Caco-2 (cell line): Measurements from ENCODE around the gene DCAF4. TPM values are rescaled to one million over a fixed set of nuclear protein-coding genes. Genes with fewer than 3 reads are reported as not detected.

Source experiments
- BruUV-seq: library from RNA; stranded (reverse); fragments of 400-500 nt; replicated peaks from 2 replicates; lab custom pipeline; 2021; lab: Mats Ljungman, UMichigan
- CTCF ChIA-PET: fragments of 300-600 bp; sonication (Branson Sonifier 250); formaldehyde crosslinking; loops from one replicate; lab custom pipeline; 2022; ENCODE audit warnings: antibody characterized with exemption; lab: Charles Lee
- POLR2A ChIA-PET: fragments of 300-600 bp; sonication (Branson Sonifier 250); formaldehyde crosslinking; loops from one replicate; lab custom pipeline; 2022; ENCODE audit warnings: antibody characterized with exemption; lab: Charles Lee
- DNase-seq, 2 experiments: peaks; one replicate each; pipeline versions ENCODE4 v3.0.0 to v3.0.0-alpha.2; 2020 to 2022
- H3K27me3 ChIP-seq: replicated peaks from 2 replicates; pipeline ENCODE4 v1.6.0; 2011; ENCODE audit warnings: low read length; ENCODE audit not compliant: control insufficient read depth, insufficient read depth
- H3K36me3 ChIP-seq: 2 replicates; pipeline ENCODE4 v1.5.1; 2011; ENCODE audit warnings: low read length; ENCODE audit not compliant: control insufficient read depth, insufficient read depth
- H3K4me1 ChIP-seq: fragments of 250-450 bp; sonication (Bioruptor Pico); 2 replicates; pipeline ENCODE4 v1.5.1; 2020; ENCODE audit warnings: mild to moderate bottlenecking
- H3K4me3 ChIP-seq: 2 replicates; pipeline ENCODE4 v1.5.1; 2011; ENCODE audit warnings: low read depth, mild to moderate bottlenecking, control low read depth, low read length
- H3K9me3 ChIP-seq: fragments of 250-450 bp; sonication (Bioruptor Pico); 2 replicates; pipeline ENCODE4 v1.5.1; 2020; ENCODE audit warnings: mild to moderate bottlenecking, moderate library complexity
- H3K27ac Mint-ChIP-seq: one replicate; pipeline ENCODE4 v1.8.0; 2022; ENCODE audit warnings: mixed read lengths; ENCODE audit not compliant: unreplicated experiment
- H3K27me3 Mint-ChIP-seq: one replicate; pipeline ENCODE4 v1.8.0; 2022; ENCODE audit warnings: mixed read lengths; ENCODE audit not compliant: insufficient read depth, unreplicated experiment
- H3K36me3 Mint-ChIP-seq: one replicate; pipeline ENCODE4 v1.8.0; 2022; ENCODE audit warnings: mild to moderate bottlenecking, mixed read lengths; ENCODE audit not compliant: insufficient read depth, unreplicated experiment
- H3K4me1 Mint-ChIP-seq: one replicate; pipeline ENCODE4 v1.8.0; 2022; ENCODE audit warnings: low read depth, mixed read lengths; ENCODE audit not compliant: unreplicated experiment
- H3K4me3 Mint-ChIP-seq: one replicate; pipeline ENCODE4 v1.8.0; 2022; ENCODE audit warnings: mild to moderate bottlenecking, moderate library complexity, mixed read lengths; ENCODE audit not compliant: unreplicated experiment
- H3K9me3 Mint-ChIP-seq: one replicate; pipeline ENCODE4 v1.8.0; 2022; ENCODE audit warnings: mixed read lengths; ENCODE audit not compliant: unreplicated experiment
- intact Hi-C: fragments of 100-400 bp; cut with micrococcal nuclease; formaldehyde crosslinking; loops from one replicate; pipeline ENCODE4 v1.10.0; 2022; ENCODE audit not compliant: unreplicated experiment
- total RNA-seq: library from RNA; stranded (reverse); gene quantifications from 2 replicates; pipeline ENCODE4 v1.2.3, GENCODE V29; 2022
- TF ChIP-seq, protein P1 (sequence below), 2 experiments: fragments of 200-600 bp in 1 of 2; IDR thresholded peaks; 1 replicate in 1 of 2; 2 replicates in 1 of 2; pipeline versions ENCODE4 v1.5.1 to v1.8.0; 2011 to 2022; ENCODE audit warnings: antibody characterized with exemption in 1 of 2, control low read depth in 1 of 2, inconsistent platforms in 1 of 2, low read depth in 1 of 2, low read length in 1 of 2, mild to moderate bottlenecking in 1 of 2, moderate library complexity in 1 of 2; ENCODE audit not compliant: insufficient read depth in 1 of 2, severe bottlenecking in 1 of 2, unreplicated experiment in 1 of 2

Gene DCAF4
- total RNA-seq, 1 experiment from 2014 or later, result 21.1 TPM

DNA sequence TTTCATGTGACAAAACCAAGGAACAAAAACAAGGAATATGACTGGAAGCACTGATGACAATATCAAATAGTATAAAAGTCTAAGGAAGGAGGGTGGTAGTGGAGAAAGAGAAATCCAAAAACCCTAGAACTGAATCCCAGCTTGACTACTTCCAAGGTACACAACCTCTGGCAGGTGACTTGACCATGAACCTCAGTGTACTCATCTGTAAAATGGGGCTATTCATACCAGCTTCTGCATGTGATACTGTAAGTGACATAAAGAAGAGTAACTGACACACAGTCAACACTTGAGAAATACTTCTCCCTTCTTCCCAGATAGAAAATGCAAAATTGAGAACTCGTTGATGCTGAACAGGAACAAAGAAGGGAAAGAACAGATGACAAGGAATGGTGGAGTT, 22.0 kb upstream of the DCAF4 start:
- intact Hi-C loops, result loop anchor here (2.0 kb wide), 1 partner anchor 45 kb away; no protein-coding TSS in a partner anchor
- Histone ChIP-seq H3K9me3 (no peaks in the 10 kb centered on the region), H3K27me3 (no peaks in the 10 kb centered on the region), H3K4me3 (no peak overlapping the region), H3K36me3 (no peaks in the 10 kb centered on the region), H3K4me1 (peaks cover 7% of the 10 kb centered on the region; the same call in 1 of the 2 replicates)
- TF ChIP-seq, protein P1, sequence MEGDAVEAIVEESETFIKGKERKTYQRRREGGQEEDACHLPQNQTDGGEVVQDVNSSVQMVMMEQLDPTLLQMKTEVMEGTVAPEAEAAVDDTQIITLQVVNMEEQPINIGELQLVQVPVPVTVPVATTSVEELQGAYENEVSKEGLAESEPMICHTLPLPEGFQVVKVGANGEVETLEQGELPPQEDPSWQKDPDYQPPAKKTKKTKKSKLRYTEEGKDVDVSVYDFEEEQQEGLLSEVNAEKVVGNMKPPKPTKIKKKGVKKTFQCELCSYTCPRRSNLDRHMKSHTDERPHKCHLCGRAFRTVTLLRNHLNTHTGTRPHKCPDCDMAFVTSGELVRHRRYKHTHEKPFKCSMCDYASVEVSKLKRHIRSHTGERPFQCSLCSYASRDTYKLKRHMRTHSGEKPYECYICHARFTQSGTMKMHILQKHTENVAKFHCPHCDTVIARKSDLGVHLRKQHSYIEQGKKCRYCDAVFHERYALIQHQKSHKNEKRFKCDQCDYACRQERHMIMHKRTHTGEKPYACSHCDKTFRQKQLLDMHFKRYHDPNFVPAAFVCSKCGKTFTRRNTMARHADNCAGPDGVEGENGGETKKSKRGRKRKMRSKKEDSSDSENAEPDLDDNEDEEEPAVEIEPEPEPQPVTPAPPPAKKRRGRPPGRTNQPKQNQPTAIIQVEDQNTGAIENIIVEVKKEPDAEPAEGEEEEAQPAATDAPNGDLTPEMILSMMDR (IDR thresholded peaks at IDR 0.05; ENCODE audit: insufficient read depth in 1 of 2, low read depth in 1 of 2, low read length in 1 of 2, severe bottlenecking in 1 of 2, unreplicated experiment in 1 of 2), result no peak
- Mint-ChIP-seq H3K4me3 (no peak overlapping the region), H3K27me3 (peaks cover 15% of the 10 kb centered on the region), H3K27ac (no peak overlapping the region), H3K36me3 (no peaks in the 10 kb centered on the region), H3K9me3 (no peaks in the 10 kb centered on the region), H3K4me1 (peaks cover 18% of the 10 kb centered on the region)
- no TSS peak for BruUV-seq
- POLR2A ChIA-PET, result no interaction called here
- CTCF ChIA-PET, result interaction anchor here (1.1 to 1.4 kb wide), 2 partner anchors 10 to 392 kb away, joined by 3 read pairs; partner anchors contain the start of gene DPF3
- no peak for DNase-seq

DNA sequence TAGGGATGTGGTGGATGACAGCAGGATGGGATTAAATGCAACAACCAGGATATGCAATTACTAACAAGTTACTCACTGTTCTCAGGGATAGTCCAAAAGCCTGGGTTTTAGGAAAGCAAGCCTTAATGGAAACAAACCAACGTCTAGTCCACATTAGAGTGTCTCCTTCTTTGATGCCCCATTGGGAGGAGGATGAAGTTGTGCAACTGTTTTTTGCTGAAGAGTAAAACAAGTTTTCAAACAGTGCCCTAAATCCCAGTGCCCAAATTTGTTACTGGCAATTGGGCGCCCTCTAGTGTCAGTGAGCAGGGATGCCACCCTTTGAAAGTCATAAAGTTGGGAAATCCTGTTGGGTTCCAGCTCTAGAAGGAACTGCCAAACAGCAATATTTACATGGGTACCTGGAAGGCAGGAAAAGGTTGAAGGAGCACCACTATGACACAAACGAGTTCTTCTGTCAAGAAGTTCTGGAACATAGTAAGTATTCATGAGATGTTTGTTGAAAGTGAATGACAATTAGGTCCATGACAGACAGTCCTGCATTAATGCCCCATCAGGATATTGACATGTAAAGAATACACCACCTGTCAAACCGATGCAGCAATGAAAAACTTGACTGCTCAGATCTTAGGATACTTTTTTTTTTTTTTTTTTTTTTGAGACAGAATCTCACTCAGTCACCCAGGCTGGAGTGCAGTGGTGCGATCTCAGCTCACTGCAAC, 21.3 kb upstream of the DCAF4 start:
- Histone ChIP-seq H3K4me3 (no peak overlapping the region), H3K9me3 (no peaks in the 10 kb centered on the region), H3K36me3 (no peaks in the 10 kb centered on the region), H3K4me1 (peaks cover 7% of the 10 kb centered on the region; the same call in 1 of the 2 replicates), H3K27me3 (no peaks in the 10 kb centered on the region)
- ChIA-PET CTCF (interaction anchor here (0.6 to 1.6 kb wide), 11 partner anchors 11 to 393 kb away, joined by 3 to 33 read pairs (median 4); partner anchors contain the start of gene DPF3), POLR2A (no interaction called here)
- Mint-ChIP-seq H3K4me3 (no peak overlapping the region), H3K27me3 (peaks cover 12% of the 10 kb centered on the region), H3K36me3 (no peaks in the 10 kb centered on the region), H3K9me3 (no peaks in the 10 kb centered on the region), H3K27ac (no peak overlapping the region), H3K4me1 (peaks cover 18% of the 10 kb centered on the region)
- intact Hi-C loops, result loop anchor here (1.0 to 2.0 kb wide), 4 partner anchors 44 to 388 kb away; no protein-coding TSS in a partner anchor
- TF ChIP-seq, protein P1 (IDR thresholded peaks at IDR 0.05; ENCODE audit: insufficient read depth in 1 of 2, low read depth in 1 of 2, low read length in 1 of 2, severe bottlenecking in 1 of 2, unreplicated experiment in 1 of 2), result peak; percentile 90 to 91
- no TSS peak for BruUV-seq
- peak; percentile 59 to 73 for DNase-seq

DNA sequence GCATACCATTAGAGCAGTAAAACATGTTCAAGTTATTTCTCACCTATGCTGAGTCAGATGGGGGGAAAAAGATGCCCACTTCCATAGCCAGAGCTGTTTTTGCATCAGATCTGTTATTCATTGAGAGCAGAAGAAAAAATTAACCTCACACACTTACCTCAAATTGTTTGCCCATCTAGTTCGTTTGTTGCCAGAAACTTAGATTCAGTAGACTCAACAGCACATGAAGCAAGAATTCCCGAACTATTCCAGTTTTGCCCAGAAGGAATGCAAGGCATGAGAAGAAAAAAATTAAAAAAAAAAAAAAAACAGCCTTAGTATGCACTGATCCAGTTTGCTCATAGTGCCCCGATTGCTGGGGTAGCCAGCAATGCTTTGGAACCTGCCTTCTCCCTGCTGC, 19.9 kb upstream of the DCAF4 start:
- Mint-ChIP-seq H3K9me3 (no peaks in the 10 kb centered on the region), H3K4me3 (no peak overlapping the region), H3K36me3 (no peaks in the 10 kb centered on the region), H3K27me3 (peaks cover 6% of the 10 kb centered on the region), H3K4me1 (peaks cover 18% of the 10 kb centered on the region), H3K27ac (no peak overlapping the region)
- ChIA-PET POLR2A (no interaction called here), CTCF (interaction anchor here (1.6 kb wide), 1 partner anchor 393 kb away, joined by 33 read pairs; no protein-coding TSS in a partner anchor)
- Histone ChIP-seq H3K4me3 (no peak overlapping the region), H3K27me3 (no peaks in the 10 kb centered on the region), H3K4me1 (peaks cover 7% of the 10 kb centered on the region; the same call in 1 of the 2 replicates), H3K36me3 (no peaks in the 10 kb centered on the region), H3K9me3 (no peaks in the 10 kb centered on the region)
- TF ChIP-seq, protein P1 (IDR thresholded peaks at IDR 0.05; ENCODE audit: insufficient read depth in 1 of 2, low read depth in 1 of 2, low read length in 1 of 2, severe bottlenecking in 1 of 2, unreplicated experiment in 1 of 2), result no peak
- DNase-seq, result no peak
- no TSS peak for BruUV-seq
- intact Hi-C loops, result no loop called here
